Keratinocyte (primary cell): ENCODE results near the gene STAMBPL1. TPM values are rescaled to one million over a fixed set of nuclear protein-coding genes. Genes with fewer than 3 reads are reported as not detected.

Source experiments
- DNase-seq: peaks from one replicate; pipeline ENCODE4 v3.0.0-alpha.2; 2011; ENCODE audit warnings: low read depth, missing footprints, low spot score
- FAIRE-seq: peaks from 2 replicates; lab custom pipeline; 2011; peaks lifted over from hg19 to GRCh38; lab: Jason Lieb, UNC
- H2AFZ ChIP-seq: 2 replicates; pipeline ENCODE4 v1.6.0; 2012; ENCODE audit warnings: low read length, control low read depth, inconsistent platforms; ENCODE audit not compliant: control insufficient read depth
- H3K27ac ChIP-seq: 2 replicates; pipeline ENCODE4 v1.5.1; 2011; ENCODE audit warnings: low read length; ENCODE audit not compliant: control insufficient read depth, insufficient read depth
- H3K27me3 ChIP-seq: 3 replicates; pipeline ENCODE4 v1.6.0; 2011; ENCODE audit warnings: low read length; ENCODE audit not compliant: control insufficient read depth, insufficient read depth; ENCODE audit errors: extremely low read depth
- H3K36me3 ChIP-seq, 2 experiments: 2 replicates in 1 of 2; 3 replicates in 1 of 2; pipeline ENCODE4 v1.5.1; 2011; ENCODE audit warnings: low read length in 2 of 2, mild to moderate bottlenecking in 1 of 2; ENCODE audit not compliant: control insufficient read depth in 2 of 2, insufficient read depth in 2 of 2; ENCODE audit errors: extremely low read depth in 1 of 2
- H3K4me1 ChIP-seq: 3 replicates; pipeline ENCODE4 v1.5.1; 2011; ENCODE audit warnings: low read length; ENCODE audit not compliant: control insufficient read depth, insufficient read depth; ENCODE audit errors: extremely low read depth
- H3K4me2 ChIP-seq: 3 replicates; pipeline ENCODE4 v1.6.0; 2011; ENCODE audit warnings: low read depth, low read length; ENCODE audit not compliant: control insufficient read depth, insufficient read depth; ENCODE audit errors: extremely low read depth
- H3K4me3 ChIP-seq, 3 experiments: fragments of 200-600 bp in 1 of 3; sonication (generic) in 1 of 3; 2 replicates in 2 of 3; 3 replicates in 1 of 3; pipeline ENCODE4 v1.5.1; 2011 to 2016; ENCODE audit warnings: low read length in 3 of 3, mild to moderate bottlenecking in 3 of 3, control low read depth in 2 of 3, inconsistent platforms in 1 of 3, low read depth in 1 of 3, mixed read lengths in 1 of 3, mixed run types in 1 of 3, moderate library complexity in 1 of 3; ENCODE audit not compliant: control insufficient read depth in 2 of 3, insufficient read depth in 2 of 3; ENCODE audit errors: extremely low read depth in 1 of 3
- H3K79me2 ChIP-seq: 2 replicates; pipeline ENCODE4 v1.6.0; 2012; ENCODE audit warnings: low read length; ENCODE audit not compliant: control insufficient read depth, insufficient read depth
- H3K9ac ChIP-seq: 3 replicates; pipeline ENCODE4 v1.6.0; 2011; ENCODE audit warnings: low read length; ENCODE audit not compliant: control insufficient read depth, insufficient read depth; ENCODE audit errors: extremely low read depth
- H3K9me1 ChIP-seq: 3 replicates; pipeline ENCODE4 v1.6.0; 2011; ENCODE audit warnings: low read length; ENCODE audit not compliant: control insufficient read depth, insufficient read depth; ENCODE audit errors: extremely low read depth
- H3K9me3 ChIP-seq: 2 replicates; pipeline ENCODE4 v1.5.1; 2012; ENCODE audit warnings: low read depth, low read length; ENCODE audit not compliant: control insufficient read depth
- H4K20me1 ChIP-seq: 3 replicates; pipeline ENCODE4 v1.6.0; 2011; ENCODE audit warnings: low read length; ENCODE audit not compliant: control insufficient read depth, insufficient read depth; ENCODE audit errors: extremely low read depth
- EZH2 ChIP-seq: IDR thresholded peaks from one replicate; pipeline ENCODE4 v1.6.1; 2012; ENCODE audit warnings: inconsistent platforms, mild to moderate bottlenecking, low read length, moderate library complexity
- dilution Hi-C: fragments of 300-500 bp; cut with MboI; formaldehyde crosslinking; loops from one replicate; pipeline ENCODE4 v1.7.0; 2020; ENCODE audit warnings: low sequenced_read_pairs; ENCODE audit not compliant: extremely low pct_ligation_motif_present
- polyA plus RNA-seq, 5 experiments: library from polyadenylated mRNA; depleted of rRNA in 3 of 5; stranded (reverse) in 3 of 5; stranded (forward) in 1 of 5; unstranded in 1 of 5; fragments of >200 nt; gene quantifications; 1 replicate in 1 of 5; 2 replicates in 3 of 5; 3 replicates in 1 of 5; pipeline versions ENCODE4 v1.2.1 to v1.2.3, GENCODE V29; 2011 to 2012; ENCODE audit warnings: missing spikeins in 2 of 5, low read depth in 1 of 5, low replicate concordance in 1 of 5
- TF ChIP-seq, protein P1 (sequence below), 3 experiments: IDR thresholded peaks in 1 of 3; conservative IDR thresholded peaks in 1 of 3; optimal IDR thresholded peaks in 1 of 3; 2 replicates in 2 of 3; 3 replicates in 1 of 3; pipeline versions ENCODE3 to v1.5.1; 2011; ENCODE audit warnings: low read length in 3 of 3, mild to moderate bottlenecking in 3 of 3, moderate library complexity in 2 of 3, control low read depth in 1 of 3, inconsistent platforms in 1 of 3; ENCODE audit not compliant: insufficient read depth in 2 of 3; ENCODE audit errors: extremely low read depth in 1 of 3

STAMBPL1 gene
- polyA plus RNA-seq, 1 donor (not counting 4 experiments of a cell fraction or from before 2014, with no cell fraction given), result 9.0 TPM

GRCh38 chr10:88908194-88908593, 28.1 kb downstream of the STAMBPL1 start:
- Histone ChIP-seq H4K20me1 (no peaks in the 10 kb centered on the region), H3K9ac (no peak overlapping the region), H3K27ac (no peak overlapping the region), H3K4me2 (no peak overlapping the region), H3K4me1 (no peaks in the 10 kb centered on the region), H3K9me1 (no peaks in the 10 kb centered on the region), H2AFZ (no peak overlapping the region), H3K4me3 (no peak overlapping the region), H3K79me2 (no peaks in the 10 kb centered on the region), H3K36me3 (peaks cover 0 to 5% of the 10 kb centered on the region in 2 experiments), H3K27me3 (no peaks in the 10 kb centered on the region), H3K9me3 (no peaks in the 10 kb centered on the region)
- TF ChIP-seq, protein P1, sequence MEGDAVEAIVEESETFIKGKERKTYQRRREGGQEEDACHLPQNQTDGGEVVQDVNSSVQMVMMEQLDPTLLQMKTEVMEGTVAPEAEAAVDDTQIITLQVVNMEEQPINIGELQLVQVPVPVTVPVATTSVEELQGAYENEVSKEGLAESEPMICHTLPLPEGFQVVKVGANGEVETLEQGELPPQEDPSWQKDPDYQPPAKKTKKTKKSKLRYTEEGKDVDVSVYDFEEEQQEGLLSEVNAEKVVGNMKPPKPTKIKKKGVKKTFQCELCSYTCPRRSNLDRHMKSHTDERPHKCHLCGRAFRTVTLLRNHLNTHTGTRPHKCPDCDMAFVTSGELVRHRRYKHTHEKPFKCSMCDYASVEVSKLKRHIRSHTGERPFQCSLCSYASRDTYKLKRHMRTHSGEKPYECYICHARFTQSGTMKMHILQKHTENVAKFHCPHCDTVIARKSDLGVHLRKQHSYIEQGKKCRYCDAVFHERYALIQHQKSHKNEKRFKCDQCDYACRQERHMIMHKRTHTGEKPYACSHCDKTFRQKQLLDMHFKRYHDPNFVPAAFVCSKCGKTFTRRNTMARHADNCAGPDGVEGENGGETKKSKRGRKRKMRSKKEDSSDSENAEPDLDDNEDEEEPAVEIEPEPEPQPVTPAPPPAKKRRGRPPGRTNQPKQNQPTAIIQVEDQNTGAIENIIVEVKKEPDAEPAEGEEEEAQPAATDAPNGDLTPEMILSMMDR (optimal IDR thresholded peaks at IDR 0.05 in 1 of 3, IDR thresholded peaks at IDR 0.05 in 1 of 3, conservative IDR thresholded peaks at IDR 0.05 in 1 of 3; ENCODE audit: extremely low read depth in 1 of 3, insufficient read depth in 2 of 3, low read length in 3 of 3), result no peak
- TF ChIP-seq EZH2, result no peak
- dilution Hi-C loops, result no loop called here
- FAIRE-seq (no peak), DNase-seq (no peak)

DNA sequence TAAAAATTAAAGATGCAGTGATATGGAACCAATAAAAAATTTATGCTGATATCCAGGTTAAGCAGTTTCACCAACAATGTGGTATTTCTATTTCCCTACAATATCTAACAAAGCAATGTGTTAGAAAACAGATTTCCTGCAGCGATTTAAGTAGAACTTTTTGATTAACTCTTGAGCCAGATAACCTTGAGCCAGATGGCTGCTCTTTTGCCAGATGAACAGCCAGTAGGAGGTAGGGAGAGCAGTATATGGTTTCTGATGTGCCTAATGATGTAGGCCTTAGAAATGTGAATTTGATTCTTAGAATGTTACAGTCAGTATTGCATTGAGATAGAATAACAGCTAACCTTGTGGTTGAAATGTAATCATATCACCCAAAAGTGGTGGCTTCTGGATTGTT, 31.1 kb downstream of the STAMBPL1 start:
- no peak for TF ChIP-seq EZH2
- TF ChIP-seq, protein P1 (optimal IDR thresholded peaks at IDR 0.05 in 1 of 3, IDR thresholded peaks at IDR 0.05 in 1 of 3, conservative IDR thresholded peaks at IDR 0.05 in 1 of 3; ENCODE audit: extremely low read depth in 1 of 3, insufficient read depth in 2 of 3, low read length in 3 of 3), result no peak
- Histone ChIP-seq H3K36me3 (no peaks in the 10 kb centered on the region), H3K27me3 (no peaks in the 10 kb centered on the region), H3K4me1 (no peaks in the 10 kb centered on the region), H4K20me1 (no peaks in the 10 kb centered on the region), H3K27ac (no peak overlapping the region), H3K9me1 (no peaks in the 10 kb centered on the region), H3K4me3 (no peak overlapping the region), H3K9ac (no peak overlapping the region), H3K4me2 (no peak overlapping the region), H3K79me2 (no peaks in the 10 kb centered on the region), H2AFZ (no peak overlapping the region), H3K9me3 (no peaks in the 10 kb centered on the region)
- dilution Hi-C loops, result no loop called here
- no peak for FAIRE-seq
- no peak for DNase-seq
